GM12892 (cell line): ENCODE results near the gene PHF21A.

ENCODE experiments used
- POLR2A ChIP-seq: IDR thresholded peaks from 2 replicates; pipeline ENCODE4 v1.6.1; 2011; ENCODE audit warnings: low read depth, low read length, control low read depth
- POLR2AphosphoS5 ChIP-seq: IDR thresholded peaks from 2 replicates; pipeline ENCODE4 v1.6.1; 2011; ENCODE audit warnings: low read depth, low read length, control low read depth

- TF ChIP-seq POLR2A (no peak), POLR2AphosphoS5 (no peak)
Measured at GRCh38 chr11:46012185-46012584, 109.1 kb downstream of the PHF21A start.
